Measurements from ENCODE around the gene GOLPH3.

DNA sequence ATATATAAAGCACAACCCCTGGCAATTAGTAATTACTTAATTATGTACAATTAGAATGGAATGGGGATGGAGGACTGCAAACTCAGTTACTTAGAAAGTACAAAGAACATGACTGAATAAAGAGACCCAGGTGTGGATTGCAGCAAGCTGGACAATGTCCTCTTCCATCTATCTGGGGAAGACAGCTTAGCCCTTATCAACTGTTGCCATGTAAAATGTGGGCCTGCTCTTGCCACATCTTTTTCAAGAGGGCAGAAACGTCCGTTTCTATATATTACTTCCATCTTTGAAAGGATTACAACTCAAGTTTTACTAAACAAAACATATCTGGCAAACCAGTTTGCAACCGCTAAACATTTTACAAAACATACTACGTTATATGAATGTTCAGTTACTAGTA lies 26.2 kb downstream of the GOLPH3 start:
- TF ChIP-seq, protein P1, sequence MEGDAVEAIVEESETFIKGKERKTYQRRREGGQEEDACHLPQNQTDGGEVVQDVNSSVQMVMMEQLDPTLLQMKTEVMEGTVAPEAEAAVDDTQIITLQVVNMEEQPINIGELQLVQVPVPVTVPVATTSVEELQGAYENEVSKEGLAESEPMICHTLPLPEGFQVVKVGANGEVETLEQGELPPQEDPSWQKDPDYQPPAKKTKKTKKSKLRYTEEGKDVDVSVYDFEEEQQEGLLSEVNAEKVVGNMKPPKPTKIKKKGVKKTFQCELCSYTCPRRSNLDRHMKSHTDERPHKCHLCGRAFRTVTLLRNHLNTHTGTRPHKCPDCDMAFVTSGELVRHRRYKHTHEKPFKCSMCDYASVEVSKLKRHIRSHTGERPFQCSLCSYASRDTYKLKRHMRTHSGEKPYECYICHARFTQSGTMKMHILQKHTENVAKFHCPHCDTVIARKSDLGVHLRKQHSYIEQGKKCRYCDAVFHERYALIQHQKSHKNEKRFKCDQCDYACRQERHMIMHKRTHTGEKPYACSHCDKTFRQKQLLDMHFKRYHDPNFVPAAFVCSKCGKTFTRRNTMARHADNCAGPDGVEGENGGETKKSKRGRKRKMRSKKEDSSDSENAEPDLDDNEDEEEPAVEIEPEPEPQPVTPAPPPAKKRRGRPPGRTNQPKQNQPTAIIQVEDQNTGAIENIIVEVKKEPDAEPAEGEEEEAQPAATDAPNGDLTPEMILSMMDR (optimal IDR thresholded peaks at IDR 0.05 in 1 of 3, IDR thresholded peaks at IDR 0.05 in 1 of 3, conservative IDR thresholded peaks at IDR 0.05 in 1 of 3; ENCODE audit: extremely low read depth in 1 of 3, insufficient read depth in 2 of 3, low read length in 3 of 3) = no peak
- no peak for TF ChIP-seq EZH2 (IDR thresholded peaks at IDR 0.05; ENCODE audit: low read length)
